Measurements from ENCODE around the gene TGIF2. TPM values are rescaled to one million over a fixed set of nuclear protein-coding genes. Genes with fewer than 3 reads are reported as not detected.
A peak's percentile ranks its signal among the peaks of the same experiment; 100 is the strongest.

The TGIF2 gene
- polyA plus RNA-seq, 1 donor (not counting 4 experiments of a cell fraction or from before 2014, with no cell fraction given) = 6.7 TPM

- Histone ChIP-seq H3K36me3 (ENCODE audit: control insufficient read depth in 2 of 2, extremely low read depth in 1 of 2, insufficient read depth in 2 of 2, low read length in 2 of 2) (peaks cover 0 to 2% of the 10 kb centered on the region in 2 experiments), H3K9me1 (ENCODE audit: control insufficient read depth, extremely low read depth, insufficient read depth, low read length) (no peaks in the 10 kb centered on the region), H3K4me2 (ENCODE audit: control insufficient read depth, extremely low read depth, insufficient read depth, low read depth, low read length) (peak overlapping the region; percentile 73), H3K27ac (ENCODE audit: control insufficient read depth, insufficient read depth, low read length) (peak overlapping the region; percentile 54), H3K4me3 (ENCODE audit: control insufficient read depth in 2 of 3, extremely low read depth in 1 of 3, insufficient read depth in 2 of 3, low read depth in 1 of 3, low read length in 3 of 3) (peak overlapping the region; percentile 56 to 77 (median 67)), H3K9ac (ENCODE audit: control insufficient read depth, extremely low read depth, insufficient read depth, low read length) (peak overlapping the region; percentile 86), H3K79me2 (ENCODE audit: control insufficient read depth, insufficient read depth, low read length) (peaks cover 16% of the 10 kb centered on the region), H4K20me1 (ENCODE audit: control insufficient read depth, extremely low read depth, insufficient read depth, low read length) (no peaks in the 10 kb centered on the region), H3K9me3 (ENCODE audit: control insufficient read depth, low read depth, low read length) (no peaks in the 10 kb centered on the region), H3K27me3 (ENCODE audit: control insufficient read depth, extremely low read depth, insufficient read depth, low read length) (no peaks in the 10 kb centered on the region), H3K4me1 (ENCODE audit: control insufficient read depth, extremely low read depth, insufficient read depth, low read length) (peaks cover 26% of the 10 kb centered on the region), H2AFZ (ENCODE audit: control insufficient read depth, low read length) (peak overlapping the region; percentile 30)
- TF ChIP-seq CTCF (optimal IDR thresholded peaks at IDR 0.05 in 1 of 3, IDR thresholded peaks at IDR 0.05 in 1 of 3, conservative IDR thresholded peaks at IDR 0.05 in 1 of 3; ENCODE audit: extremely low read depth in 1 of 3, insufficient read depth in 2 of 3, low read length in 3 of 3) (no peak), EZH2 (IDR thresholded peaks at IDR 0.05; ENCODE audit: low read length) (no peak)
- dilution Hi-C loops (cut with MboI; ENCODE audit: extremely low pct_ligation_motif_present, low sequenced_read_pairs) = no loop called here
- DNase-seq (ENCODE audit: low read depth, low spot score) (no peak), FAIRE-seq (no peak)
Measured at GRCh38 chr20:36573798-36574365, 485 bp downstream of the TGIF2 start.

- no peak for DNase-seq (ENCODE audit: low read depth, low spot score)
- H3K9me3 ChIP-seq (ENCODE audit: control insufficient read depth, low read depth, low read length) = no peaks in the 10 kb centered on the region
- H3K9ac ChIP-seq (ENCODE audit: control insufficient read depth, extremely low read depth, insufficient read depth, low read length) = peak overlapping the region; percentile 86
- peak in 1 of 3 experiments; percentile 15 for TF ChIP-seq CTCF (optimal IDR thresholded peaks at IDR 0.05 in 1 of 3, IDR thresholded peaks at IDR 0.05 in 1 of 3, conservative IDR thresholded peaks at IDR 0.05 in 1 of 3; ENCODE audit: extremely low read depth in 1 of 3, insufficient read depth in 2 of 3, low read length in 3 of 3)
- TF ChIP-seq EZH2 (IDR thresholded peaks at IDR 0.05; ENCODE audit: low read length) = no peak
- peaks cover 16% of the 10 kb centered on the region for H3K79me2 ChIP-seq (ENCODE audit: control insufficient read depth, insufficient read depth, low read length)
- FAIRE-seq = no peak
- H3K27ac ChIP-seq (ENCODE audit: control insufficient read depth, insufficient read depth, low read length) = peak overlapping the region; percentile 58
- peak overlapping the region; percentile 72 for H2AFZ ChIP-seq (ENCODE audit: control insufficient read depth, low read length)
- H3K36me3 ChIP-seq (ENCODE audit: control insufficient read depth in 2 of 2, extremely low read depth in 1 of 2, insufficient read depth in 2 of 2, low read length in 2 of 2) = peaks cover 0 to 3% of the 10 kb centered on the region in 2 experiments
- peak overlapping the region; percentile 56 to 77 (median 67) for H3K4me3 ChIP-seq (ENCODE audit: control insufficient read depth in 2 of 3, extremely low read depth in 1 of 3, insufficient read depth in 2 of 3, low read depth in 1 of 3, low read length in 3 of 3)
- H4K20me1 ChIP-seq (ENCODE audit: control insufficient read depth, extremely low read depth, insufficient read depth, low read length) = no peaks in the 10 kb centered on the region
- no peaks in the 10 kb centered on the region for H3K9me1 ChIP-seq (ENCODE audit: control insufficient read depth, extremely low read depth, insufficient read depth, low read length)
- dilution Hi-C loops (cut with MboI; ENCODE audit: extremely low pct_ligation_motif_present, low sequenced_read_pairs) = no loop called here
- peak overlapping the region; percentile 91 for H3K4me2 ChIP-seq (ENCODE audit: control insufficient read depth, extremely low read depth, insufficient read depth, low read depth, low read length)
- no peaks in the 10 kb centered on the region for H3K27me3 ChIP-seq (ENCODE audit: control insufficient read depth, extremely low read depth, insufficient read depth, low read length)
- H3K4me1 ChIP-seq (ENCODE audit: control insufficient read depth, extremely low read depth, insufficient read depth, low read length) = peaks cover 26% of the 10 kb centered on the region
Measured at GRCh38 chr20:36574366-36575135, 1.2 kb downstream of the TGIF2 start.

Data from keratinocyte (primary cell).